GM12874 (cell line): ENCODE results near the gene SSC5D.

Experiments
- TF ChIP-seq, protein P1 (sequence below): IDR thresholded peaks from 2 replicates; pipeline ENCODE4 v1.5.1; 2011; ENCODE audit warnings: low read depth, mild to moderate bottlenecking, control low read depth, low read length, moderate library complexity; ENCODE audit not compliant: insufficient read depth

SSC5D gene

DNA sequence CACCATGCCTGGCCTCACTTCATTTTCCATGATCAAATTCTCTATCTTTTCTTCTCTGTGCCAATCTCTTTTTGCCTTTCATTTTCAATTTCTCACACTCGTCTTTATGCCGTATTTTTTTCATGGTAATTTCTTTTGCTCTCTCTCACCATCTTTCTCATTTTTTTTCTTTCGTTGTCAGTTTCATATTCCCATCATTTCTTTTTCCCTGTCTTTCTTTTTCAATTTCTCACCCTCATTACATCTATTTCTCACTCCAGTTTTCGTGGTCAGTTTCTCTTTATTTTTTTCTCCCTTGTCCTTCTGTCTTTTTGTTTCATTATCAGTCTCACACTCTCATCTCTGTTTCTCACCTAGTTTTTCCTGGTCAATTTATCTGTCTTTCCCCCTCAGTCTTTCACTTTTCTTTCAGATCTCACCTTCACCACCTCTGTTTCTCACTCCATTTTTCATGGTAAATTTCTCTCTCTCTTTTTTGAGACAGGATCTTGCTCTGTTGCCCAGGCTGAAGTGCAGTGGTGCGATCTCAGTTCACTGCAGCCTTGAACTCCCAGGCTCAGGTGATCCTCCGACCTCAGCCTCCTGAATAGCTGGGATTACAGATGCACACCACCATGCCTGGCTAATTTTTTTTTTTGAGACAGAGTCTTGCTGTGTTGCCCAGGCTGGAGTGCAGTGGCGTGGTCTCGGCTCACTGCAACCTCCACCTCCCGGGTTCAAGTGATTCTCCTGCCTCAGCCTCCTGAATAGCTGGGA lies 14.1 kb downstream of the SSC5D start:
- TF ChIP-seq, protein P1, sequence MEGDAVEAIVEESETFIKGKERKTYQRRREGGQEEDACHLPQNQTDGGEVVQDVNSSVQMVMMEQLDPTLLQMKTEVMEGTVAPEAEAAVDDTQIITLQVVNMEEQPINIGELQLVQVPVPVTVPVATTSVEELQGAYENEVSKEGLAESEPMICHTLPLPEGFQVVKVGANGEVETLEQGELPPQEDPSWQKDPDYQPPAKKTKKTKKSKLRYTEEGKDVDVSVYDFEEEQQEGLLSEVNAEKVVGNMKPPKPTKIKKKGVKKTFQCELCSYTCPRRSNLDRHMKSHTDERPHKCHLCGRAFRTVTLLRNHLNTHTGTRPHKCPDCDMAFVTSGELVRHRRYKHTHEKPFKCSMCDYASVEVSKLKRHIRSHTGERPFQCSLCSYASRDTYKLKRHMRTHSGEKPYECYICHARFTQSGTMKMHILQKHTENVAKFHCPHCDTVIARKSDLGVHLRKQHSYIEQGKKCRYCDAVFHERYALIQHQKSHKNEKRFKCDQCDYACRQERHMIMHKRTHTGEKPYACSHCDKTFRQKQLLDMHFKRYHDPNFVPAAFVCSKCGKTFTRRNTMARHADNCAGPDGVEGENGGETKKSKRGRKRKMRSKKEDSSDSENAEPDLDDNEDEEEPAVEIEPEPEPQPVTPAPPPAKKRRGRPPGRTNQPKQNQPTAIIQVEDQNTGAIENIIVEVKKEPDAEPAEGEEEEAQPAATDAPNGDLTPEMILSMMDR, result no peak

DNA sequence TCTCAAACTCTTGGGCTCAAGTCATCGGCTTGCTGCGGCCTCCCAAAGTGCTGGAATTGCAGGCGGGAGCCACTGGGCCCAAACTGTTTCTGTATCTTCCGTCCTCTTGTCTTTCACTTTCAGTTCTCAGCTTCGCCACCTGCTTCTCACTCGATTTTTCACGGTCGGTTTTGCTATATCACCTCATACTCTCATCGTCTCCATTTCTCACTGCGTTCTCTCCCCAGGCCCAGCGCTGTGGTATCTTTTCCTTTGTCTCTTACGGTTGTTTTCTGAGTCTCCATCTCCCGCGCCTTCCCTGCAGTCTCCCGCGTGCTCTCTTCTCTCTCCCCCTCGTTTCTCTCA lies 14.9 kb downstream of the SSC5D start:
- TF ChIP-seq, protein P1, result no peak

DNA sequence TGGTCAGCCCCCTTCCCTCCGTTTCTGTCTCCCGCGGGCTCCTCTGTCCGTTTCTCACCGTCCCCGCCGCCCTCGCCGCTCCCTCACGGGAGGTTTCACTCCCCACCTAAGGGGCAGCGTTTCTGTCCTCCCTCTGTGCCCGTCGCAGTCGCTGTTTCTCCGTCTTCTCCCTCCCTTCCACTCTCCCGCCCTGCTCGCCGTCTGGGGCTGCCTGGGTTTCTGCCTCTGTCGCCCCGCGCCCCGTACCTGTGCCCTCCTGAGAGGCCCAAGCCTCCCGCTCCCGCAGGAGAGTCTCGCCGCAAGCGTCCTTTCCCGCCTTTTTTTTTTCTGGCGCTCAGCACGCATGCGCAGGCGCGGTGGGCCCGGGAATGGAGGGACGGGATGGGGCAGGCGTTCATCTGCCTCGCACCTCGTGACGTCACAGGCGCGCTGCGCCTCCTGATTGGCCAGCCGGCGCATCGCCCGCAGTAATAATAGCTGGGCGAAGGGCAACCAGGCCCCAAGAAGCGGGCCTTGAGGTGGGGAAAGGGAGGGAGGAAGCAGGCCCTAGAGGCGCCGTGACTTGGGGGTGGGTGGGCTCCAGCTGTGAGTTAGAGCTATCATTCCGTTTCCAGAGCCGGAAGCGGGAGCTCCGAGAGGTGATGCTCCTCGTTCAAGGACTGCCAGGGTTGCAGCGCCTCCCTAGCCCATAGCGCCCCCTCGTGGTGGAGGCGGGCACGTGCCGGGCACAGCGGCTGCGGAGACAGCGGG lies 15.4 kb downstream of the SSC5D start:
- TF ChIP-seq, protein P1, result peak; percentile 98

DNA sequence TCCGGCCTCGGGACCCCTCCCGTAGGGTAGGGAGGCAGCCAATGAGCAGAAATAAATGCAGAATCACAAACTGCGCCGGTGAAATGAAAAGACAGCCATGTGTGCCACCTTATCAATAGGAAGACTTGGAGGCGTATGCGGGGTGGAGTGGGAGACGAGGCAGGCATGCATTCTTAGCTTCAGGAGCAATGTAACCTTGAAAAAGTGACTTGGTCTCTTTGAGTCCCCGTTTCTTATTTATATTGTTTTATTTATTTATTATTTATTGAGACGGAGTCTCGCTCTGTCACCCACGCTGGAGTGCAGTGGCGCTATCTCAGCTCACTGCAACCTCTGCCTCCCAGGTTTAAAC lies 16.0 kb downstream of the SSC5D start:
- TF ChIP-seq, protein P1, result no peak

DNA sequence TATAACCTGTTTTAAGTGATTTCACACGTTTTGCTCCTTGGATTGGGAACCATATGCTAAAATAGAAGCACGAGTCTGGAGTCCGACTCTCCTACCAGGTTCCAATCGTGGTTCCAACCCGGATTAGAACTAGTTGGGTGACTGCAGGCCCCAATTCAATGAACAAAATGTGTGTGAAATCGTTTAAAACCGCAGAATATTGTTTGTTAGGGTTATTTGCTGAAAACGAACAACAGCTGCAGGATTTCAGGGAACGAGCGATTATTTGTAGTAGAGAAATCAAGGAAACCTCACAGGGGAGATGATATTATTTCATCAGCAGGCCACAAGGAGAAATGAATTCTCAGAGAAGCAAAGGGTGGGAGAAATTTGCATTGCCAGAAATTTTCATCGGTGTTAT lies 16.7 kb downstream of the SSC5D start:
- TF ChIP-seq, protein P1, result no peak

DNA sequence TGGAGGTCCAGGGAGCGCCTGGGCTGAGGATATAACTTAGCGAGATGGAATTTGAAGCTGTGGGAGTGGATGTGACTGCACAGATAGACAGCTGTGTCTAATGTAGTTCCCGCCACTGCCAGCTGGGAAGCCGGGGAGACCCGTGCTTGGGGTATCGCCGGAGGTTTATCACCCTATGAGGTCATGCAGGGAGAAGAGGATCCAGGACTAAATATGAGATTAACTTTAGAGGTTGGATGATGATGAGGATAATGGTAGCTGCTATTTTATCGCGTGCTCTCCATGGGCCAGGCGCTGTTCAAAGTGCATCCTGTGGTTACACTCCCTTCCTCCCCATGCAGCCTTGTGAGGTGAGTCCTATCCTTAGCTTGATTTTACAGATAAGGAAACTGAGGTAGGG lies 19.9 kb downstream of the SSC5D start:
- TF ChIP-seq, protein P1, result no peak

DNA sequence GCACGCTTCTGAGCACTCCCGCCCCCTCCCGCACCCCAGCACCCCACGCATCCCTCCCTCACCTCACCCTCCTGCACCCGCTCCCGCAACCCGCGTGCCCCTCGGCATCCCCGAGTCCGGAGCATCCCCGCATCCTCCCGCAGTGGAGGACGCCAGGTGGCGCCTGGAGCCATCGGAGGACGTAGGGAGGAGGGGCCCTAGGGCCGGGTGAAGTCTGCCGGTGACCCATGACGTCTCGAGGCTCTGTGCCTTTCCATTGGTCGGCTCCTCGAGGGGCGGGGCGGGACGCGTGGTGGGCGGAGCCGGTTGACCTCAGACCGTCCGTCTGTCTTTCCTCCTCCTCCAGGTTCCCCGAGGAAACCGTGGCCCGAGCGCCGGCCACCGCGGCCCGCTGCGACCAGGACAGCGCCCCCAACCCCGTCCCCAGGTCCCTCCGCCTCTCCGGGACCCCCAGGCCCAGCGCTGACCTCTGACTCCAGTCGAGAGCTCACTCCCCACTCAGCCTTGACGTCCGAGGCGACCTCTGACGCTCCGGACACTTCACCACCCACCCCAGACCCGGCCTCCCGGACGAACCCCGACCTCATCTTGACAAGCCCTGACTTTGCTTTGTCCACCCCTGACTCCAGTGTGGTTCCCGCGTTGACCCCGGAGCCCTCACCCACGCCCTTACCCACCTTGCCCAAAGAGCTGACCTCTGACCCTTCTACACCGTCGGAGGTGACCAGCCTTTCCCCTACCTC lies 28.8 kb downstream of the SSC5D start:
- TF ChIP-seq, protein P1, result peak; percentile 92
